TTC549 (cell line): ENCODE measurements around the gene CNTFR.

Experiments
- FAIRE-seq: peaks from 2 replicates; lab custom pipeline; 2012; peaks lifted over from hg19 to GRCh38; lab: Jason Lieb, UNC

CNTFR gene

DNA sequence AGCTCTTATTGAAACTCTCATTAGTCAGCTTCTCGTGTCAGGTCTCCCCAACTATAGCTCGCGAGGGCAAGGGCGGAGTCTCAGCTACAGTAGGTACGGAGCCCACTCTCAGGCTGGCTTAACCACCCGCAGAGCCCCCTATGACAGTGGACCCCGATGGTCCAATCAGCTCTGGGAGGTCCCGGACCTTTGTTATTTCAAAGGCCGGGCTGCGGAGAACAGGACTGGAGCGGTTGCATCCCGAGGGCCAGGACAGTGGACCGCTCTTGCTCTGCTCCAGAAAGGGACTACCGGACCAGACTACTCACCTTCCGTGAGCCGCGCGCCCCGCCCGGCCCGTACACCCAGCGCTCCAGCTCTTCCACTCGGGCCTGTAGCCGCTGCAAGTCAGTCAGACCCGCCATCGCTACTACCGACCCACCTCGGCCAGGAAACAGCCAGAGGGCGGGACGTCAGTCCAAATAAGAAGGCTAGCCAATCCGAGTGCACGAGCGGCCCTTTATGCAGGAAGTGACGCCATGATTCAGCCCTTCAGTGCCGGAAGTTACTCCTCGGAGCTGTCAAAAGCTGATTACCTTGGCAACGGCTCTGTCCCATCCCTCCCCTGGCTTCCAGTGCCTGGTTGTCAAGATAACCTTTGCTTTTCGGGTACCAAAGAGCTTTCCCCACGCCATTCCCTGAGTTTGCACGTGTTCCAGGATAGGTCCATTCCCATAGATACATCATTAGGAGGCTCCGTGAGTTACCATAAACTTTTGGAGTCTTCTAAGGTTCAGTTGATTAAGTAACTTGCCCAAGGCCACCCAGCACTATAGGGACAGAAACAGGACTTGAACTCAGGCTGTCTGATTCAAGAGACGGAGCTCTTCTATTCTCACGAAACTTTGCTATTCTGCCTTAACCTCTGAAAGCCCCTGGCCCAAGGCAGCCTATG lies 30.8 kb upstream of the CNTFR start, which contains the start of gene DCTN3:
Gene DCTN3, minus strand, starts transcription at position 435 of the 934 bp plus-strand sequence. Its CDS starts 31 bp downstream, at position 404.
- FAIRE-seq = peak; percentile 90

DNA sequence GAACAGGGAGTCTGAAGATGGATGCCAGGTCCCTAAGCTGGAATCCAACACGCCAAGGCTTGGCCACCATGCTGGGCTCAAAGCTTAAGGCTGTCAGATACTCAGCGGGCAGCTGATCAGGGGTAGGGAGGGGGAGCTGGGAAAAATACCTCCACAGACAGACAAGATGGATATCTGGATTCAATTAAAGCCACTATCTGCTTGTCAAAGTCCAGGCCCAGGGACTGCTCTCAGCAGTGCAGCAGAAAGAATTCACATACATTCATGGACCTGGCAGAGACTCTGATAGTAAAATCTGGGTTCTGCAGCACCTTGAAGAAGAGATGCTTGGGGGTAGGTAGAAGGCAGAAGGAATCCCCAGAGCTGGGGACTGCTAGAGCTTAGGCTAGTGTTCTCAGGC lies 25.6 kb upstream of the CNTFR start:
- FAIRE-seq = no peak

DNA sequence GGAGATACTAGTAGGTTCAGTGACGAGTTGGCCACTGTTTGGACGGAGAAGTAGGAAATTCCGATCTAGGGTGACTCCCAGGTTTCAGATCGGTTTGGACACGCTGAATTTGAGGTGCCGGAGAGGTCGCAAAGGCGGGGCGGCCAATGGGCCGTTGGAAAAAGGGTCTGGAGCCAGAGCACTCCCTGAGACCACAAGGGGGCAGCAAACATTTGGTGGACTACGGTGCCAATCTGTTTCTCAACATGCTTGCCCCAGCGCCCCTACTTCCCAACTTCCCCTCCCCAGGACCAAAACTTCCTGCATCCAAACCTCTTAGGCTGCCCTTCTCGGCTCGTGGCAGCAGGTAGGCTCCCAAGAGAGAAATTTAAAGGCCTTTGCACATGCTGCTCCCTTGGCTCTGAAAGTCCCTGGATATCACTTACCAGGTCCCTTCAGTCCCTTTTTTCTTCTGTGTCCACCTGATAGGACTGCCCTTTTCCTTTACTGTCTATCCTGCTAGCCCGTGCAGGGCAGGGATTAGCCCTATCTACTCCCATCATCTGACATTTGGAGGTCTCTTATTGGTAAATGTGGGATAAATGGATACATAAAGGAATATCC lies 23.4 kb upstream of the CNTFR start:
- no peak for FAIRE-seq

DNA sequence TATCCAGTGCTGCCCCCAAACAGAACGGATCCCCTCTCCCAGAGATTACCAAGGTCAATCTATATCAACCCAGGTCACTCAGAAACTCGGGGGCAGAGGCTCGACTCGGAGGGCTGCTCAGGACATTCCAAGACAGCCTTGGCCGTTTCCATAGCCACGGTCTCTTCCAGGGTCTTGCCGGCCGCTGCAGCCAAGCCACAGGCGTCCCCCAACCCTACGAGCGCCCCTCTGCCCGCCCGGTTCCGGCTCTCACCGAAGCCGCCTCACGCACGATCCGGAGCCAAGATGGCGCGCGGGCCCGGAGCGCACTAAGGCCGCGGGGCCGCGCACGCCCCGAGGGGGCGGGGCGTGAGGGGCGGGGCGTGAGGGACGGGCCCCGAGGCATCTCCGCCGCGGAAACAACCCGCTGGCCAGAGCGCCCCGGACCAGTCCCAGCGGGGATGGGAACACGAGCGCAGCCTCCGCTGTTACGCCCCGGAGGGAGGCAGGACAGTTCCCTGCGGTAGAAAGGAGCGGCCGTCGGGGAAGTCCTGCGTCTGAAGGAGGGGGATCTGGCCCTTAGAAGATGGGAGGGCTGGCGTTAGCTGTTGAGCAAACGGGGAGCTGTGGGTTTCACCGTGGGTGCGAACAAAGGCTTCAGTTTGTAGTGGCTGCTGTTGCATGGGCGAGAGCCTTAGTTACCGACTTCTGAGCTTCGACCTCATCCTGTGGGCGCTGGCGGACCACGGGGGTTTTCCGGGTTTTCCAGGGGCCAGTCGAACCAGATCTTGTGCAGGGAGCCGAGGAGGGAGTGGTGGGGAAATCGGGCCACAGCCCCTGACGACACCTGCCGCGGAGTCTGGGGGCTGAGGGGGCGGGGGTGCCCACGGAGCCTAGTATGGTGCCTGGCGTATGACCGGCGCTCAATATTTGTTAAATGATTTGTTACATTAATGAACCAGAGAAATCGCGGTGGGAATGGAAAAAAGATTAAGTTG lies 22.6 kb upstream of the CNTFR start, which contains the start of gene RPP25L:
Gene RPP25L, minus strand, starts transcription at position 287 of the 977 bp plus-strand sequence. CDS start 801 bp downstream, outside the sequence.
- no peak for FAIRE-seq

DNA sequence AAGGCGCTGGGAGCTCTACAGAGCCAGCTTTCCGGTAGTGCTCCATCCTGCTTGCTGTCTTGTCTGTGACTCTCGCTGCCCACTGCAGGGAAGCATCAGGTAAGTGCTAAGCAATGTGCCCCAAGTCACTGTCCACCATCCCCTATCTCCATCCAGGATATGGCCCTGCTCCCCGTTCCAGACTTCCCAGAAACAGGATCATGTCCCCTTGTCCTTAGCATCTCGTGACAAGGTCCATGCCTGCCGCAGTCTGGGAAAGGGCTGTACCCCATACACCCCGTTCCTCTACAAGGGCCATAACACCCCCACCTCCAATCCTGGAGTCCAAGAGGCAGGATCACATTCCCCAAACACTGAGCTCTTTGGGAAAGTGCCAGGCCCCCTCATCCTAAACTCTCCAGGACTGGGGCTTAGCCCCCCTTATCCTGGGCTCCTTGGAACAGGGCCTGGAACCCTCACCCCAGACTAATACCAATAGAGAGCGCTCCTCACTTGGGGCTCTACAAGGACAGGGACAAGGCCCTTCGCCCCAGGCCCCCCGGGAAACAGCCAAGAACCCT lies 21.8 kb upstream of the CNTFR start:
- FAIRE-seq = no peak

DNA sequence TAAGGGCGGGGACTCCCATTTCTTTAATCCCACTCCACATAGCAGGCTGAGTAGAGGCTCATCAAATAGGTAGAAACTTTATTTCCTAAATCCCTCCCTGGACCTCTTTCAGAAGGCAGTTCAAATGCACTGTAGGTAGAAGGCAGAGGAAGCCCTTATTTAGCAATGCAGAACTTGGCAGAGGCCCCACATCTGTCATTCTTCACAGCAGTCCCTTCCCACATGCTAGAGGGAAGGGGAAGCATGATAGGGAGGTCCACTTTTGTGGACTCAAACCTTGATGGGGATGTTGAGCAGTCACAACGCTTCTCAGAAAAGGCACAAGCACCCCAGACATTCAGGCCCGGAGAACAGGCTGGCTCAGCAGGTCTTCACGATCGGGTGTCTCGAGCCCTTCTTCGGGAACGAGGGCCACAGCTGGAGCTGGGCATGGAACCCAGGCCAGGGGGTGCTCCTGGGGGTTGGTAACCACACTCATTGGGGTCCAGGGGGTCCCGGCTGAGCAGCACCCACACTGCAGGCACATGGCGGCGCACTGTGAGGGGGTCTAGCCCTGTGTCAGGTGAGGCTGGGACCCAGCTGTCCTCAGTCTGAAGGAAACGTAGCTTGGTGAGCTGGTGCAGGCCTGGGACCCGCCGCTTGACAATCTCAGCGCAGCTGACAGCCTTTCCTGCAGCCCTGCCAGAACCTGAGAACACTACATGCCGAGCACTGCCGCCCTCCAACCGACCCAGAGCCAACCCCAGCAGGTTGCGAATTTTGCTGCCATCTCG lies 21.1 kb upstream of the CNTFR start:
- FAIRE-seq = no peak

DNA sequence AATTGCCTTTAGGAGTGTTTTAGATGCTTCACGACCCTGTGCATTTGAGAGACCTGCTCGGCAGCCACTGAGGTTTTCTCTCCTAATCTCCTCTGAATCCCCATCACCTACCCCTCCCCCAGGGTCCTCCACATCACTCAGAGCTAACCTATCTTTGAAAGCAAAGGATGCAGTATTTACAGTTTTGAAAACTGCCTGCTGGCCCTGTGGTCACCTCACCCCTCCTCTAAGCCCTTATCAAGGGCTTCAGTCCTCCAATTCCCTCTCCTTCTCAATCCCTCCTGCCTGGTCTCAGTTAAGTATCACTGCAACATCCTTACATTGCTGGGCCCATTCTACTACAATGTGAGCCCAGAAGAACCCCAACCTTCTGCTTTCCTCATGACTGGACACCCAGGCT lies 17.8 kb upstream of the CNTFR start:
- FAIRE-seq = no peak

DNA sequence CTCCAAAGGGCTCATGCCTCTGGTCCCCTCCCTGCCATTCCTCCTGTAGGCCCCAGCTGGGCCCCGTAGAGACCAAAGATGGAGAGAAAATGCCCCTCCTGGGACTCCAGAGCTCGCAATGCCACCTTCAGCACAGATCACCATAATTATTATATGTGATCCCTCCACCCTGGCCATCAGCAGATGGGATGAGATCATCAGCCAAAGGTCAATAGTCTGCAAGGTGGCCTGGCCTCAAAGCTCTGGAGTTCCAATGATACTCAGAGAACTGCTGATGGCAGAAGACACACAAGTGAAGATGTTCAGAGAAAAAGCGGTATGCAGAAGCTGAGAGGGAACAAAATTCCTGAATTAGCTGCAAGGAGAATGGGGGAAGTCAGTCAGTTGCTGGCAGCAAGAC lies 17.4 kb upstream of the CNTFR start:
- no peak for FAIRE-seq

DNA sequence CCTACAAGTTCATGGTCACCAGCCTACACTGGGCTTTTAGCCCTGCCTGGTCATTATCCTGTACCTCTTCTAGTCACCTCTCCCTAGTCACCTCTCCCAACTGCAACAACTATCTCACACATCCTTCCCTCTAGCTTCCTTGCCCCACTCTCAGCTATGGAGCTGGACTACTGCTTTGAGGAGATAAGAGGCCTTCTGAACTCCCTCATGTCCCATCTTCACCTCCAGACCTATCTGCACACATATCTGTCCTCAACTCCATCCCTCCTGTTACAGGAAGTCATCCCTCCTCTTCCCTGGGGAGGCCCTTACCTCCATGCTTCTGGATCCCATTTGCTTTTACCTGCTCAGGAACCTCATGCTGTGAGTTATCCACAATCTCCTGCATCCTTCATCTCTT lies 16.7 kb upstream of the CNTFR start:
- no peak for FAIRE-seq

DNA sequence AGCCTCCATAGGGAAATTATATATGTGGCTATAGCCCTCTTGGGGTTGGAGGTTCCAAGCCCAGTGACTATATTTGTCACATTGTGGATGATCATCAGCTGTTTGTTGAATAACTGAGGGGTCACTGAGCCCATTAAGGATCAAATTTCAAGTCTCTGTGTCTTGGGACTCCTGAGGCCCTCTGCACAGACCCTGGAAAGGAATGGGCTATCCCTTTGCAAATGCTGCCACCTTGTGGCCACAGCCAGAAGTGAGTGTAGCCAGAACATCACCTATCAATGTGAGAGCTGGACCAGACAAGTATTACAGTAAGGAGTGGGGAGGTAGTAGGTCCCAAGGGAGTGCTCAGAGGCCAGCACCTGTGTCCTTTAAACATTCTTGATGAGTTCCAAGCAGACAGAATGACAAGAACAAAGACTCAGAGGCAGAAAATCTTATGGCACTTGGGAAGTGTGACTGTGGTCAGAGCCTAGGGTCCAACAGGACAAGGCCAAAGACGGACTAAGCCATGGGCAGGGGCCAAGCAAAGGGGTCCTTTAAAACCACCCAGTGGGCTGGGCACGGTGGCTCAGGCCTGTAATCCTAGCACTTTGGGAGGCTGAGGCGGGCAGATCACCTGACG lies 14.2 kb upstream of the CNTFR start:
- peak; percentile 62 for FAIRE-seq

DNA sequence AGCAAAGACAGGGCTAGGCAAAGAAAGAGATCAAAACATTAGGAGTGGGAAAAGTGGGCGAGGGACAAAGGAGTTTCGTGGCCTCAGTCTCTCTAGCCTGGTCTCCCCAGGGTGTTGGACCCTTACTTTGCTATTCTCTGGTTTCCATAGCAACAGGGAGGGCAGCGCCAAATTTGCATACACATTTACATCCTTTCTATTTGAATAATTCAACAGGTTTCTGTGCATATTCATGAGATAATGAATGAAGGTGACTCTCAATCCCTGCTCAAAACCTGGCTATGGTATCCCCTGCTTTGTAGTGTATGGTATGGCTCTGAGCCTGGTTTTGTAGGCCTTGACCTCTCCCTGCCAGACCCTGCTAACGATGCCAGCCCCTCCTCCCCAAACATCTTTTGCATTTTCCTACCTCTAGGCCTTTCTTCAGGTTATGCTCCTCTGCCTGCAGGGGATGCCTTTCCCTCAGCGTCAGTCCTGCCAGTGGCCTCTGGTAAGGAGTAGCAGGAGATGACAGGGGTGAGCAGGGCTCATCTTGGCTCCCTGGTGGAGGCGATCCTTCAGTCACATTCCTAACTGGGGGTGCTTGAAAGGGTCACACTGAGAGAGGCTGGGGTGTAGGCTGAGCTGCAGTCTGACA lies 12.5 kb upstream of the CNTFR start:
- no peak for FAIRE-seq

DNA sequence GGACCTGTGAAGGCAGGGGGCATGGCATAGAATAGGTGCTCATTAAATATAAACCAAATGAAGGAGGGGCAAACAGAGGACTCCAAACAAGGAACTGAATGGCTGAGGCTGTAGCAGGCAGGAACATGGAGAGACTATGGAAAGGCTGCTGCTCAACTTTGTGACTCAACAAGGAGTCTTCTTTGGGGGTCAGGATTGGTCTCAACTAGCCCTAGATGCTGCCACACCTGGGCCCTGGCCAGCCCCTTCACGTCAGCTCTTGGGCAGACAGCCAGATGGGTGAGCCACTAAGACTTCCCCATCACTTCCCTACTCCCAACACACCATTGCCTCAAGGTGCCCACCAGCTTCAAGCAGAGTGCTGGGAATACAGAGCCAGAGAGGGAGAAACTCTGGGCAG lies 11.4 kb upstream of the CNTFR start:
- FAIRE-seq = no peak

DNA sequence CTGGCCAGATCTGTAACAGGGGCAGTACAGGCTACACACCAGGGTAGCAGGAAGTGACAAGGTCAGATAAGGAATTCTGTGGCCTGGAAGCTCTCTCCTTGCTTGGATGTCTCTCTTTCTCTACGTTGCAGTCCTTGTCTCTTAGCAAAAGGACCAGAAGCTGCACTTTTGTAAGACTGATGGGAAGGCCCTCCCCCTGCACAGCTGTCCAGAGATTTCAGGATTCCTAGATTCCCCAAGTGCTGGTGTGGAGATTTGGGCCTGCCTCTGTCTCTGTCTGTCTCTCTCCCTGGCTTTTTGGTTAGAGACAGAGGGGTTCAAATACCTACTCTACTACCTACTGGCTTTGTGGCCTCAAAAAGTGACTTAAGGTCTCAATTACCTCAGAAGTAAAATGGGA lies 10.0 kb upstream of the CNTFR start:
- no peak for FAIRE-seq

DNA sequence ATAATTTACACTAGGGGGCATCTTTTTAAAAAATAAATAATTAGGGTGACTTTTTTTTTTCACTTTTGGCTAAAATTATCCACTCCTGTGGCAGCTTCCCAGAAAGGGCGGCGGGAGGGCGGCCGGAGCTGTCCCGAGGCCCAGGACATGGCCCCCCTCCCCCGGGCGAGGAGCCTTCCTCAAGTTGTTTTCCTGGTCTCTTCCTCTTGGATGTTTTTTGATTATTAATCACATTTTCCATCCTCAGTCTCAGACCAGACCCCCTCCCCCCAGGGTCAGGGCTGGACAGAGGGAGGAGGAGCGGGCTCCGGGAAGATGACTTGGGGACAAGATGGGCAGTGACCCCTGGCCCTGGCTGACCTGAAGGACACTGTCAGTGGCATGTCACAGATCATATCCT lies 4.7 kb upstream of the CNTFR start:
- no peak for FAIRE-seq

DNA sequence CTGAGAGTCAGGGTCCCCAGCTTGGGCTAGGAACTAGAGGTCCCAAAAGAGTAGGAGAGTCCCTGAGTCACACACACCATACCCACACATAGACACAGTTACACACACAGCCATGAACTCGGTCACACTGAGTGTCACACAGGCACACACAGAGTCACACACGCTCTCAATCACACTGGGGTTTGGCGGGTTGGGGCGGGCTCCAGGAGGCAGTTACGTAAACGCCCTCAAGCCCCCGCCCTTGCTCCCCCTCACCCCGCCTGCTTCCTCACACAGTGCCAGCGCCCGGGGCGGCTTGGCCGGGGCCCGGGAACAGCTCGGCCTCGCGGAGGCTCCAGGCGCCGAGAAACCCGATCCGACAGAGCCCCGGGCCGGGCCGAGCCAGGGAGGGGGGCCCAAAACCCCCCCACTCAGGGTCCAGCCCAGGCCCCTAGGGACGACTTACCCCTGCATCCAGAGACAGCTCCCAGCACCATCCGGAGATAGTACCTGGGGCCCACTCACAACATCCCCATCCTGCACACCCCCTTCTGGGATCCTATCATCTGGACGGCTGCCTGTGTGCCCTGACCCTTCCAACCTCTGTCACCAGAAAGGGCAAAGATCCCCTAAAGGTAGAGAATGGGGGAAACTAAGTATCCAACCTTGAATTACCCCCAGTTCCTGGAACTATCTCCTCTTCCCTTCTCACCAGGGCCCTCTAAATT lies 3.5 kb upstream of the CNTFR start:
- no peak for FAIRE-seq

DNA sequence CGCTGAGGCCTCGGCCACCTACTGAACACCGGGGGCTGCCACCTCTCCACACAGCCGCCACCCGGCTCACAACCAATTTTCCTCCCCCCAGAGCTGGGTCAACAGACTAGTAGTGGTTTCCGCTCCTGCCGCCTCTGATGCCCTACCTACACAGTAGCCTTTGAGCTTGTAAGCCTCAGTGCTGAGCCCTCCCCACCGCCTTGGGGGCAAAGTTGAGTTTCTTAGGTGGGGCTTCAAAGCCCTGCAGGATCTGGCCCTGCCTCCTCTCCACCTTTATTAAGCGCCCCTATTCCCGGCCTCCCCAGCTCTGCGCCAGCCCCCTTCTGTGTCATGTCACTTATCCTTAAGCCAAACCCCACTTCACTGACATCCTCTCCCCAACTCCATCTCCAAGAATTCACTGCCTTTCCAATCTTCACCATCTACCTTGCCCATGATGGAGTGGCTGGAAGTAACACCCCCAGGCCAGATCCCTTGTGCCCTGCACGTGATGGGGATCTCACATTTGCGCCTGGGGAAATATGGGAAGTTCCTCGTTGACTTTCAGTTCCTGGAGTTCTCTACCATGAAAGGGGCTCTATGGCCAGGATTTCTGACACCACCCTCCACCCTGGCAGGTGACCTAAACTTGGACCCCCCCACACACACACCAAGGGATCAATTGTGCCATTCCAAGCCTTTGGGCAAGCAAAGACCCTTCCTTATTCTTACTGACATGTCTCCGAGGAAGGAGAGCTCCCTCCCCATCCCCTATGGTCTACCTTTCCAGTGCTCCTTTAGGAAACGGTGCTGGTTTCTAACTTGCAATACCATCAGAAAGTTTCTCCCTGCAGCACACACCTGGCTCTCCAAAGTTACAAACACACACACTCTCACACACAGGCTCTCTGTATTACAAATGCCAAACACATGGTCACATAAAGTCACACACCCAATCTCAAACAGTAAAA lies 2.7 kb upstream of the CNTFR start:
- FAIRE-seq = no peak

DNA sequence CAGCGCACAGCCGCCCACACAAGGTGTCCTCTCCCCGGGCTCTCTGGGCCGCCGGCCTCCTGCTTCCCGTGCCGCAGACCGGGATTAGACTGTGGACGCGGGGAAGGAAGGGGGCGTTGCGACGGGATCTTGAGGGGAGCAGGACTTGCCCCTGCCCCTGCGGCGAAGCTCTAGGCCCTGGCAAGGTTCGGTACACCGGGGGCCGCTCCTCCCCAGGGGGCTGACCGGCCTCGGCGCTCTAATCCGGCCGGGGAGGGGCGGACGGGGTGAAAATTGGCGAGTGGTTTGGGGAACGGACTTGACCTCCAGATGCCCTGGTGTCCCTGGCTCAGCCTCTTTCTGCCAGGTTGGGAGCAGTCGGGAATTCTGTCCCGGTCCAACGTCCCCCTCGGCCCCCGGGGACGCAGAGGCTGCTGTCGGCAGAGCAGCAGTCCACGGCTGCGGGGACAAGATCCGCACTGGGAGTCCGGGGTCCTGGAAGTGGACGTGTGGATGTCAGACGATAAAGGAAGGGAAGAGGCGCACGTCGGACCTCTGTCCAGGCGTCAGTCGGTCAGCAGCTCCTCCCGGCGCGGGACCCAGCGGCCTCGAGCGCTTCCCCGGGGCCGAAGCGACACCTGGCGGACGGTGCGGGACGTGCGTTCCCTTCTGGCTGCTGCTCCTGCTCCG lies 1.9 kb upstream of the CNTFR start:
- no peak for FAIRE-seq
